Measurements from ENCODE around the gene FRMD8.
"Not testable (repeated sequence)": the region's sequence is repeated elsewhere in the genome, so short reads cannot be mapped to it uniquely, and the experiment has no call there.

Gene FRMD8

GRCh38 chr11:65451301-65451700 lies 64.9 kb downstream of the FRMD8 start:
- H3K56ac ChIP-seq (ENCODE audit: low read length); H3K4me2 ChIP-seq (ENCODE audit: low read length); H3K79me2 ChIP-seq (ENCODE audit: control insufficient read depth, insufficient read depth, low read length); H3K4me3 ChIP-seq (ENCODE audit: low read length); H2BK5ac ChIP-seq (ENCODE audit: low read length); H3K79me1 ChIP-seq (ENCODE audit: low read length); H3K4me1 ChIP-seq (ENCODE audit: control insufficient read depth, low read depth, low read length); H3K18ac ChIP-seq (ENCODE audit: low read length); DNase-seq; H3K36me3 ChIP-seq (ENCODE audit: control insufficient read depth, insufficient read depth, low read length); H3K27ac ChIP-seq (ENCODE audit: low read depth, low read length); H2BK15ac ChIP-seq (replicated peaks; ENCODE audit: low read depth); H3K23ac ChIP-seq (ENCODE audit: low read length); H3K4ac ChIP-seq (ENCODE audit: low read depth, low read length); H4K5ac ChIP-seq (ENCODE audit: low read length); H4K8ac ChIP-seq (ENCODE audit: low read depth, low read length); H2AK5ac ChIP-seq (ENCODE audit: low read length); H2BK120ac ChIP-seq (ENCODE audit: low read depth, low read length); H3K27me3 ChIP-seq (ENCODE audit: insufficient read depth, low read length, poor library complexity); H3K9ac ChIP-seq (ENCODE audit: low read length): not testable (repeated sequence)
- WGBS (ENCODE audit: extremely low coverage, insufficient coverage, low lambda C conversion rate): no CpG with 5 or more reads among the region's 30 CpGs

DNA sequence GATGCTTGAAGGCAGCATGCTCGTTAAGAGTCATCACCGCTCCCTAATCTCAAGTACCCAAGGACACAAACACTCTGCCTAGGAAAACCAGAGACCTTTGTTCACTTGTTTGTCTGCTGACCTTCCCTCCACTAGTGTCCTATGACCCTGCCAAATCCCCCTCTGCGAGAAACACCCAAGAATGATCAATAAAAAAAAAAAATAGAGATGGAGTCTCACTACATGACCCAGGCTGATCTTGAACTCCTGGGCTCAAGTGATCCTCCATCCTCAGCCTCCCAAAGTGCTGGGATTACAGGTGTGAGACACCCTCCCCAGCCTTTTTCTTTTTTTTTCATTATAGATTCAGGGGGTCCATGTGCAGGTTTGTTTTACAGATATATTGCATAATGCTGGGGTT lies 65.8 kb downstream of the FRMD8 start:
- H3K4me1 ChIP-seq (ENCODE audit: control insufficient read depth, low read depth, low read length); DNase-seq; H3K4me2 ChIP-seq (ENCODE audit: low read length); H3K79me1 ChIP-seq (ENCODE audit: low read length); H3K4me3 ChIP-seq (ENCODE audit: low read length); H2BK5ac ChIP-seq (ENCODE audit: low read length); H3K23ac ChIP-seq (ENCODE audit: low read length); H3K18ac ChIP-seq (ENCODE audit: low read length); H2BK120ac ChIP-seq (ENCODE audit: low read depth, low read length); H3K36me3 ChIP-seq (ENCODE audit: control insufficient read depth, insufficient read depth, low read length); H3K4ac ChIP-seq (ENCODE audit: low read depth, low read length); H3K9ac ChIP-seq (ENCODE audit: low read length); H4K5ac ChIP-seq (ENCODE audit: low read length); H3K56ac ChIP-seq (ENCODE audit: low read length); H3K27ac ChIP-seq (ENCODE audit: low read depth, low read length); H3K79me2 ChIP-seq (ENCODE audit: control insufficient read depth, insufficient read depth, low read length); H2AK5ac ChIP-seq (ENCODE audit: low read length); H2BK15ac ChIP-seq (replicated peaks; ENCODE audit: low read depth); H3K27me3 ChIP-seq (ENCODE audit: insufficient read depth, low read length, poor library complexity); H4K8ac ChIP-seq (ENCODE audit: low read depth, low read length): not testable (repeated sequence)
- no CpG with 5 or more reads among the region's 3 CpGs for WGBS (ENCODE audit: extremely low coverage, insufficient coverage, low lambda C conversion rate)

DNA sequence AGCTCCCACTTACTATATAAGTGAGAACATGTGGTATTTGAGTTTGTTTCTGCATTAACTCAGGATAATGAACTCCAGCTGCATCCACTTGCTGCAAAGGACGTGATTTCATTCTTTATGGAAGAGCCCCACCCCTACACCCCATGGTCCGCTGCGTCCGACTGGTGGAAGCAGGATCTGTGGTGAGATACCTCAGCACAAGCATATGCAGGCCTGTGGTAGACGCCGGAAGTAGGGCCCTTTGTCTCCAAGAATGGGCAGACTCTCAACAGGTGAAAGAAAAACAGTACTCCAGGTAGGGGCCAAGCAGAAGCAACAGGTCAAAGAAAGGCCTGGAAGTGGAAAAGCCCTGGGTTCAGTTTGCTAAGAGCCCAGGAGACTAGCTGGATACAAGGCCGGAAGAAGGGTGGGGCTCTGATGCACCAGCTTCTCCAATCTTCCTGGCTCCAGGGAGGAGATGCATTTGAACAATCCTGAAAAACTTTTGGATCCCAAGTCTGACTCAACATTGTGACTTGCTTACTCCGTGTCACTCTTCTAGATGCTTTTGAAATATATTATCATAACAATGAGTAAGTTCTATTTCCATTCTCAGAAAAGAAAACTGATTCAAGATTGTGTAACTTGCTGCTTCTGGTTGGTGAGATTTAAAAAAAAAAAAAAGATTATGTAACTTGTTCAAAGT lies 66.5 kb downstream of the FRMD8 start:
- Histone ChIP-seq H2BK15ac (replicated peaks; ENCODE audit: low read depth) (no peak overlapping the region), H3K36me3 (ENCODE audit: control insufficient read depth, insufficient read depth, low read length) (no peaks in the 10 kb centered on the region), H3K9ac (ENCODE audit: low read length) (no peak overlapping the region), H2AK5ac (ENCODE audit: low read length) (no peak overlapping the region), H4K8ac (ENCODE audit: low read depth, low read length) (no peak overlapping the region), H3K18ac (ENCODE audit: low read length) (no peak overlapping the region), H3K4me2 (ENCODE audit: low read length) (no peak overlapping the region), H3K4ac (ENCODE audit: low read depth, low read length) (no peak overlapping the region), H3K79me2 (ENCODE audit: control insufficient read depth, insufficient read depth, low read length) (no peaks in the 10 kb centered on the region), H3K27me3 (ENCODE audit: insufficient read depth, low read length, poor library complexity) (no peaks in the 10 kb centered on the region), H3K4me1 (ENCODE audit: control insufficient read depth, low read depth, low read length) (peaks cover 4% of the 10 kb centered on the region), H3K56ac (ENCODE audit: low read length) (no peak overlapping the region), H3K23ac (ENCODE audit: low read length) (no peak overlapping the region), H3K4me3 (ENCODE audit: low read length) (no peak overlapping the region), H3K27ac (ENCODE audit: low read depth, low read length) (no peak overlapping the region), H2BK120ac (ENCODE audit: low read depth, low read length) (no peak overlapping the region), H4K5ac (ENCODE audit: low read length) (no peak overlapping the region), H2BK5ac (ENCODE audit: low read length) (no peak overlapping the region), H3K79me1 (ENCODE audit: low read length) (no peaks in the 10 kb centered on the region)
- WGBS (ENCODE audit: extremely low coverage, insufficient coverage, low lambda C conversion rate): no CpG with 5 or more reads among the region's 8 CpGs
- DNase-seq: no peak

GRCh38 chr11:65454311-65454695 lies 67.9 kb downstream of the FRMD8 start:
- H4K5ac ChIP-seq (ENCODE audit: low read length): no peak overlapping the region
- H3K18ac ChIP-seq (ENCODE audit: low read length): no peak overlapping the region
- H3K36me3 ChIP-seq (ENCODE audit: control insufficient read depth, insufficient read depth, low read length): no peaks in the 10 kb centered on the region
- no peaks in the 10 kb centered on the region for H3K79me2 ChIP-seq (ENCODE audit: control insufficient read depth, insufficient read depth, low read length)
- H3K4ac ChIP-seq (ENCODE audit: low read depth, low read length): no peak overlapping the region
- no peak overlapping the region for H2BK15ac ChIP-seq (replicated peaks; ENCODE audit: low read depth)
- H3K27ac ChIP-seq (ENCODE audit: low read depth, low read length): no peak overlapping the region
- no peak overlapping the region for H3K56ac ChIP-seq (ENCODE audit: low read length)
- peaks cover 2% of the 10 kb centered on the region for H3K27me3 ChIP-seq (ENCODE audit: insufficient read depth, low read length, poor library complexity)
- H3K23ac ChIP-seq (ENCODE audit: low read length): no peak overlapping the region
- no peak overlapping the region for H2BK5ac ChIP-seq (ENCODE audit: low read length)
- no peak overlapping the region for H2BK120ac ChIP-seq (ENCODE audit: low read depth, low read length)
- no peak overlapping the region for H3K4me2 ChIP-seq (ENCODE audit: low read length)
- no peak overlapping the region for H3K4me3 ChIP-seq (ENCODE audit: low read length)
- no peak overlapping the region for H3K9ac ChIP-seq (ENCODE audit: low read length)
- H2AK5ac ChIP-seq (ENCODE audit: low read length): no peak overlapping the region
- no CpG with 5 or more reads among the region's 10 CpGs for WGBS (ENCODE audit: extremely low coverage, insufficient coverage, low lambda C conversion rate)
- H4K8ac ChIP-seq (ENCODE audit: low read depth, low read length): no peak overlapping the region
- H3K4me1 ChIP-seq (ENCODE audit: control insufficient read depth, low read depth, low read length): no peaks in the 10 kb centered on the region
- H3K79me1 ChIP-seq (ENCODE audit: low read length): no peaks in the 10 kb centered on the region
- DNase-seq: no peak

DNA sequence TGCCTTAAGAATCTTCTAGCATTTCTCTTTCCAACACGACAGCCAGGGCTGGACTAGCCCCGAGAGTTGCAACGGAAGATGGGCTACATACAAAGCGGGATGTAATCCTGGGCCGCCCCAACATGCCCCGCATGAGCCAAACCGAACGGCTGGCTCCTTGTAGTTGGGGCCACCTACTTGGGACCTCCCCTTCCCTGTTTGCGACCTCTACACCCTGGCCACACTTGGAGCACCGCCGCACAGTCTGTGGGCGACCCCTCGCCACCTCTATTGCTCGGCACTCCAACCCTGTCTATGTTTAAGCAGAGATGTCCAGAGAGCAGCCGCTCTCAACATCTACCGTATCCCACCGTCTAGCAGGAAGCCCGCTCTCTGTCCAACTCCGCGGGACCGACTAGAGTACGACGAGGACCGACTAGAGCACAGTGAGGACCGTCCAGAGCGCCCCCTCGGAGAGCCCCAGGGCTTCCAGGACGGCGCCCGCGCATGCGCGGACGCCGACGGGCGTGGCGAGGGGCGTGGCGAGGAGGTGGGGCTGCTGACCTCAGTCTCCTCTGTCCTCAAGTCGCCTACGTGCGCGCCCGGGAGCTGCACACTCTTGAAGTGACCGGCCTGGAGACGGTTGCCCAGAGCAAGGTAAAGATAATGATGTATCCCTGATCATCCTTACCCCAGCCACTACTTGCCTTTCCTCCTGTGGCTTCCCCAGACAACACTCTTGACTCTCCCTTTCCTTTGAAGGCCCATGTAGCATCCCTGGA lies 68.4 kb downstream of the FRMD8 start:
- Histone ChIP-seq H3K18ac (ENCODE audit: low read length) (peak overlapping the region; percentile 42), H4K8ac (ENCODE audit: low read depth, low read length) (no peak overlapping the region), H4K5ac (ENCODE audit: low read length) (no peak overlapping the region), H3K79me1 (ENCODE audit: low read length) (no peaks in the 10 kb centered on the region), H3K4me2 (ENCODE audit: low read length) (peak overlapping the region; percentile 64), H3K4me1 (ENCODE audit: control insufficient read depth, low read depth, low read length) (no peaks in the 10 kb centered on the region), H2BK120ac (ENCODE audit: low read depth, low read length) (no peak overlapping the region), H3K27me3 (ENCODE audit: insufficient read depth, low read length, poor library complexity) (peaks cover 2% of the 10 kb centered on the region), H3K79me2 (ENCODE audit: control insufficient read depth, insufficient read depth, low read length) (no peaks in the 10 kb centered on the region), H3K23ac (ENCODE audit: low read length) (no peak overlapping the region), H2AK5ac (ENCODE audit: low read length) (no peak overlapping the region), H3K9ac (ENCODE audit: low read length) (peak overlapping the region; percentile 69), H2BK5ac (ENCODE audit: low read length) (no peak overlapping the region), H3K36me3 (ENCODE audit: control insufficient read depth, insufficient read depth, low read length) (no peaks in the 10 kb centered on the region), H3K4ac (ENCODE audit: low read depth, low read length) (peak overlapping the region; percentile 41), H3K27ac (ENCODE audit: low read depth, low read length) (no peak overlapping the region), H3K56ac (ENCODE audit: low read length) (peak overlapping the region; percentile 92), H3K4me3 (ENCODE audit: low read length) (peak overlapping the region; percentile 21), H2BK15ac (replicated peaks; ENCODE audit: low read depth) (no peak overlapping the region)
- no CpG with 5 or more reads among the region's 47 CpGs for WGBS (ENCODE audit: extremely low coverage, insufficient coverage, low lambda C conversion rate)
- peak; percentile 90 for DNase-seq

All from mesendoderm (in vitro differentiated cells).